SU-DHL-6 (cell line): ENCODE measurements around the gene RTP1.

ENCODE experiments used
- CTCF ChIP-seq: fragments of 200-600 bp; sonication (generic); IDR thresholded peaks from one replicate; pipeline ENCODE4 v1.5.1; 2017; ENCODE audit warnings: antibody characterized with exemption, mild to moderate bottlenecking, low read length, moderate library complexity; ENCODE audit not compliant: insufficient read depth, poor library complexity, severe bottlenecking
- EZH2phosphoT487 ChIP-seq: fragments of 200-600 bp; sonication (generic), shearing (Covaris generic); conservative IDR thresholded peaks from 2 replicates; pipeline ENCODE4 v1.6.1; 2018; ENCODE audit warnings: mild to moderate bottlenecking, antibody characterized with exemption, low read length, moderate library complexity, mixed read lengths

GRCh38 chr3:187198490-187198889 is 1.2 kb downstream of the RTP1 start:
- no peak for TF ChIP-seq CTCF
- TF ChIP-seq EZH2phosphoT487 = no peak
